MM.1S (cell line): ENCODE data around the gene TXNRD1.

Source experiments
- DNase-seq: peaks from one replicate; pipeline ENCODE4 v3.0.0-alpha.2; 2015
- H2AFZ ChIP-seq: fragments of 300-600 bp; sonication (generic); 2 replicates; pipeline ENCODE4 v1.6.0; 2016; ENCODE audit warnings: antibody characterized with exemption, low read length
- H3F3A ChIP-seq: fragments of 300-600 bp; sonication (generic); 2 replicates; pipeline ENCODE4 v1.6.1; 2016; ENCODE audit warnings: mild to moderate bottlenecking, antibody characterized with exemption, low read length, moderate library complexity, mixed read lengths; ENCODE audit not compliant: insufficient read depth
- H3K27ac ChIP-seq: fragments of 300-600 bp; sonication (generic); 2 replicates; pipeline ENCODE4 v1.5.1; 2016; ENCODE audit warnings: mild to moderate bottlenecking, low read length
- H3K27me3 ChIP-seq: fragments of 300-600 bp; sonication (generic); replicated peaks from 2 replicates; pipeline ENCODE4 v1.6.0; 2016; ENCODE audit warnings: low read length; ENCODE audit not compliant: insufficient read depth
- H3K36me3 ChIP-seq: fragments of 300-600 bp; sonication (generic); replicated peaks from 2 replicates; pipeline ENCODE4 v1.6.1; 2016; ENCODE audit warnings: mild to moderate bottlenecking, low read length, mixed read lengths; ENCODE audit not compliant: insufficient read depth
- H3K4me1 ChIP-seq: fragments of 300-600 bp; sonication (generic); 2 replicates; pipeline ENCODE4 v1.6.1; 2016; ENCODE audit warnings: low read length, mixed read lengths
- H3K4me2 ChIP-seq: fragments of 300-600 bp; sonication (generic); 2 replicates; pipeline ENCODE4 v1.6.0; 2016; ENCODE audit warnings: low read depth, low read length
- H3K4me3 ChIP-seq: fragments of 300-600 bp; sonication (generic); 2 replicates; pipeline ENCODE4 v1.5.1; 2016; ENCODE audit warnings: low read length, mixed read lengths
- H3K79me2 ChIP-seq: fragments of 300-600 bp; sonication (generic); 2 replicates; pipeline ENCODE4 v1.6.1; 2016; ENCODE audit warnings: mixed run types, low read length, mixed read lengths
- H3K9ac ChIP-seq: fragments of 300-600 bp; sonication (generic); 2 replicates; pipeline ENCODE4 v1.6.1; 2016; ENCODE audit warnings: low read length, mixed read lengths
- H3K9me2 ChIP-seq: fragments of 300-600 bp; sonication (generic); replicated peaks from 2 replicates; pipeline ENCODE4 v1.6.1; 2016; ENCODE audit warnings: mild to moderate bottlenecking, low read length, mixed read lengths; ENCODE audit not compliant: insufficient read depth
- H3K9me3 ChIP-seq: fragments of 300-600 bp; sonication (generic); replicated peaks from 2 replicates; pipeline ENCODE4 v1.6.1; 2016; ENCODE audit warnings: mild to moderate bottlenecking, low read length, mixed read lengths; ENCODE audit not compliant: insufficient read depth
- H4K20me1 ChIP-seq: fragments of 300-600 bp; sonication (generic); 2 replicates; pipeline ENCODE4 v1.6.1; 2016; ENCODE audit warnings: mild to moderate bottlenecking, low read length, moderate library complexity, mixed read lengths; ENCODE audit not compliant: insufficient read depth
- EZH2 ChIP-seq: fragments of 300-600 bp; sonication (generic); optimal IDR thresholded peaks from 2 replicates; pipeline ENCODE3; 2017; ENCODE audit warnings: low read depth, mild to moderate bottlenecking, antibody characterized with exemption, low read length, mixed read lengths
- EZH2phosphoT487 ChIP-seq: fragments of 300-600 bp; sonication (generic); IDR thresholded peaks from 2 replicates; pipeline ENCODE4 v1.6.1; 2018; ENCODE audit warnings: antibody characterized with exemption, low read length
- TF ChIP-seq, protein P1 (sequence below): fragments of 300-600 bp; sonication (generic); IDR thresholded peaks from 2 replicates; pipeline ENCODE4 v1.5.1; 2016; ENCODE audit warnings: antibody characterized with exemption, low read length, mixed read lengths

The TXNRD1 gene

DNA sequence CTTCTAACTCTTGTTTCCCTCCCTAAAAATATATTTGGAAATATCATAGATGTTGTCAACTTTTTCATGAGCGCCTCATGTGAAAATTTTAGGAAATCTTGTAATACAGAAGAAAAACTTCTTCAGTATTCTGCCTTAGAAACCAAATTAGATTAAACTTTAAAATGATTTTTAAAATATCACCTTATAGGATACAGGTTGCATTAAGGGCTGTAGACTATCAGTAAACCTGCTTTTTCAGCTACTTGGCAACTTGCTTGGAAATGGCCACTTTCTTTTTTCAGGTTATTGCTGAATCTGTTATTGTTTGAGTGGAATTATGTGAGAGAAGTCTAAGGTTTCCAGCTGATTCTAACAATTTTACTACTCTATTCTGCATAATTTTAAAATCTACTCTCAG is 97.1 kb downstream of the TXNRD1 start:
- DNase-seq = no peak

GRCh38 chr12:104313568-104314241 is 98.1 kb downstream of the TXNRD1 start:
- H3K27ac ChIP-seq = no peak overlapping the region
- H3K9me3 ChIP-seq = no peaks in the 10 kb centered on the region
- H2AFZ ChIP-seq = no peak overlapping the region
- no peaks in the 10 kb centered on the region for H3K9me2 ChIP-seq
- H3K27me3 ChIP-seq = no peaks in the 10 kb centered on the region
- DNase-seq = no peak
- H3K4me2 ChIP-seq = no peak overlapping the region
- no peak overlapping the region for H3K4me3 ChIP-seq
- no peak for TF ChIP-seq EZH2phosphoT487
- TF ChIP-seq, protein P1, sequence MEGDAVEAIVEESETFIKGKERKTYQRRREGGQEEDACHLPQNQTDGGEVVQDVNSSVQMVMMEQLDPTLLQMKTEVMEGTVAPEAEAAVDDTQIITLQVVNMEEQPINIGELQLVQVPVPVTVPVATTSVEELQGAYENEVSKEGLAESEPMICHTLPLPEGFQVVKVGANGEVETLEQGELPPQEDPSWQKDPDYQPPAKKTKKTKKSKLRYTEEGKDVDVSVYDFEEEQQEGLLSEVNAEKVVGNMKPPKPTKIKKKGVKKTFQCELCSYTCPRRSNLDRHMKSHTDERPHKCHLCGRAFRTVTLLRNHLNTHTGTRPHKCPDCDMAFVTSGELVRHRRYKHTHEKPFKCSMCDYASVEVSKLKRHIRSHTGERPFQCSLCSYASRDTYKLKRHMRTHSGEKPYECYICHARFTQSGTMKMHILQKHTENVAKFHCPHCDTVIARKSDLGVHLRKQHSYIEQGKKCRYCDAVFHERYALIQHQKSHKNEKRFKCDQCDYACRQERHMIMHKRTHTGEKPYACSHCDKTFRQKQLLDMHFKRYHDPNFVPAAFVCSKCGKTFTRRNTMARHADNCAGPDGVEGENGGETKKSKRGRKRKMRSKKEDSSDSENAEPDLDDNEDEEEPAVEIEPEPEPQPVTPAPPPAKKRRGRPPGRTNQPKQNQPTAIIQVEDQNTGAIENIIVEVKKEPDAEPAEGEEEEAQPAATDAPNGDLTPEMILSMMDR = no peak
- no peak for TF ChIP-seq EZH2
- H4K20me1 ChIP-seq = 0 out of 2 replicates have a peak, but pooled peaks cover 5% of the 10 kb centered on the region
- no peaks in the 10 kb centered on the region for H3F3A ChIP-seq
- H3K4me1 ChIP-seq = no peaks in the 10 kb centered on the region
- H3K36me3 ChIP-seq = peaks cover 21% of the 10 kb centered on the region; the same call in 1 of the 2 replicates
- no peak overlapping the region for H3K9ac ChIP-seq
- H3K79me2 ChIP-seq = peaks cover 66% of the 10 kb centered on the region

More for the DNA sequence above, 97.1 kb downstream of the TXNRD1 start:
- Histone ChIP-seq H3K4me3 (no peak overlapping the region), H3K36me3 (peaks cover 21% of the 10 kb centered on the region; the same call in 1 of the 2 replicates), H2AFZ (no peak overlapping the region), H3K9me2 (no peaks in the 10 kb centered on the region), H3K4me1 (no peaks in the 10 kb centered on the region), H3K9ac (no peak overlapping the region), H3K4me2 (no peak overlapping the region), H3K9me3 (no peaks in the 10 kb centered on the region), H3K79me2 (peaks cover 68% of the 10 kb centered on the region), H4K20me1 (0 out of 2 replicates have a peak, but pooled peaks cover 5% of the 10 kb centered on the region), H3K27me3 (no peaks in the 10 kb centered on the region), H3F3A (no peaks in the 10 kb centered on the region), H3K27ac (no peak overlapping the region)
- TF ChIP-seq EZH2 (no peak), EZH2phosphoT487 (no peak)
- TF ChIP-seq, protein P1 = no peak

- Histone ChIP-seq H3K27me3 (no peaks in the 10 kb centered on the region), H3F3A (no peaks in the 10 kb centered on the region), H3K27ac (no peak overlapping the region), H3K36me3 (peaks cover 21% of the 10 kb centered on the region; the same call in 1 of the 2 replicates), H3K9me2 (no peaks in the 10 kb centered on the region), H3K9ac (no peak overlapping the region), H3K79me2 (peaks cover 61% of the 10 kb centered on the region), H3K4me3 (no peak overlapping the region), H3K9me3 (no peaks in the 10 kb centered on the region), H3K4me1 (no peaks in the 10 kb centered on the region), H2AFZ (no peak overlapping the region), H3K4me2 (no peak overlapping the region), H4K20me1 (0 out of 2 replicates have a peak, but pooled peaks cover 5% of the 10 kb centered on the region)
- DNase-seq = no peak
- TF ChIP-seq, protein P1 = no peak
- no peak for TF ChIP-seq EZH2phosphoT487
- TF ChIP-seq EZH2 = no peak
Observed at GRCh38 chr12:104314242-104314614, 98.6 kb downstream of the TXNRD1 start.
